H1 (cell line): Measurements from ENCODE around the gene FOXN3. TPM values are rescaled to one million over a fixed set of nuclear protein-coding genes. Genes with fewer than 3 reads are reported as not detected.

Experiments
- CTCF ChIA-PET: fragments of 300-600 bp; sonication (Branson Sonifier 250); formaldehyde crosslinking; loops from one replicate; lab custom pipeline; 2021; ENCODE audit not compliant: partially characterized antibody; lab: Charles Lee
- POLR2A ChIA-PET: fragments of 300-600 bp; sonication (Branson Sonifier 250); formaldehyde crosslinking; loops from one replicate; lab custom pipeline; 2021; ENCODE audit warnings: inconsistent platforms; ENCODE audit not compliant: partially characterized antibody; lab: Charles Lee
- DNase-seq, 2 experiments: peaks; one replicate each; pipeline versions ENCODE4 v3.0.0 to v3.0.0-alpha.2; 2010 to 2022; ENCODE audit warnings: low spot score in 2 of 2, low read depth in 1 of 2, mixed read lengths in 1 of 2
- FAIRE-seq: peaks from 2 replicates; lab custom pipeline; 2011; peaks lifted over from hg19 to GRCh38; lab: Jason Lieb, UNC
- H2AFZ ChIP-seq: 2 replicates; pipeline ENCODE4 v1.8.1; 2012; ENCODE audit warnings: low read length, inconsistent platforms
- H2AK5ac ChIP-seq: 2 replicates; pipeline ENCODE4 v1.6.1; 2013; ENCODE audit warnings: low read depth, low read length
- H2BK120ac ChIP-seq: replicated peaks from 2 replicates; pipeline ENCODE3; 2013; ENCODE audit warnings: low read depth, low read length, inconsistent platforms
- H2BK12ac ChIP-seq: 2 replicates; pipeline ENCODE4 v1.6.1; 2013; ENCODE audit warnings: low read depth, low read length
- H2BK15ac ChIP-seq: 2 replicates; pipeline ENCODE4 v1.6.1; 2013; ENCODE audit warnings: low read length
- H2BK20ac ChIP-seq: 2 replicates; pipeline ENCODE4 v1.6.1; 2013; ENCODE audit warnings: low read length
- H2BK5ac ChIP-seq: 2 replicates; pipeline ENCODE4 v1.6.1; 2013; ENCODE audit warnings: low read depth, low read length
- H3K14ac ChIP-seq: 2 replicates; pipeline ENCODE4 v1.6.1; 2013; ENCODE audit warnings: inconsistent platforms; ENCODE audit not compliant: insufficient read length
- H3K18ac ChIP-seq: 2 replicates; pipeline ENCODE4 v1.6.1; 2013; ENCODE audit warnings: low read length; ENCODE audit errors: extremely low read depth
- H3K23ac ChIP-seq: 2 replicates; pipeline ENCODE4 v1.6.1; 2013; ENCODE audit warnings: inconsistent platforms; ENCODE audit not compliant: insufficient read length
- H3K23me2 ChIP-seq: 2 replicates; pipeline ENCODE4 v1.6.1; 2013; ENCODE audit warnings: low read depth, low read length
- H3K27ac ChIP-seq: 2 replicates; pipeline ENCODE4 v1.6.1; 2011; ENCODE audit warnings: low read depth, low read length, inconsistent platforms
- H3K27me3 ChIP-seq, 4 experiments: replicated peaks in 1 of 4; 1 replicate in 1 of 4; 2 replicates in 3 of 4; pipeline versions ENCODE4 v1.6.1 to v1.8.1; 2011 to 2013; ENCODE audit warnings: low read length in 3 of 4, mild to moderate bottlenecking in 3 of 4, inconsistent platforms in 2 of 4, mixed read lengths in 2 of 4, moderate library complexity in 1 of 4; ENCODE audit not compliant: control insufficient read depth in 3 of 4, insufficient read depth in 3 of 4; ENCODE audit errors: extremely low read depth in 1 of 4
- H3K36me3 ChIP-seq, 4 experiments: 2 replicates each; pipeline versions ENCODE4 v1.6.1 to v1.8.1; 2011 to 2013; ENCODE audit warnings: mild to moderate bottlenecking in 4 of 4, low read length in 3 of 4, moderate library complexity in 2 of 4, control low read depth in 1 of 4, inconsistent platforms in 1 of 4; ENCODE audit not compliant: insufficient read depth in 4 of 4, control insufficient read depth in 2 of 4
- H3K4ac ChIP-seq: replicated peaks from 2 replicates; pipeline ENCODE3; 2013; ENCODE audit warnings: low read length, low read depth, mixed read lengths, inconsistent platforms; ENCODE audit not compliant: insufficient read length
- H3K4me1 ChIP-seq, 4 experiments: replicated peaks in 1 of 4; 1 replicate in 1 of 4; 2 replicates in 3 of 4; pipeline versions ENCODE4 v1.6.1 to v1.8.1; 2011 to 2013; ENCODE audit warnings: low read length in 3 of 4, inconsistent platforms in 2 of 4, mixed read lengths in 1 of 4; ENCODE audit not compliant: insufficient read depth in 4 of 4, control insufficient read depth in 3 of 4
- H3K4me2 ChIP-seq, 2 experiments: 2 replicates each; pipeline versions ENCODE4 v1.6.1 to v1.8.1; 2011 to 2013; ENCODE audit warnings: low read depth in 2 of 2, low read length in 2 of 2, control low read depth in 1 of 2, inconsistent platforms in 1 of 2, mild to moderate bottlenecking in 1 of 2; ENCODE audit not compliant: insufficient read depth in 1 of 2
- H3K4me3 ChIP-seq, 4 experiments: fragments of 200-600, 300-600 bp in 1 of 4; sonication (generic), shearing (Covaris generic), sonication (Bioruptor Twin) in 1 of 4; 2 replicates each; pipeline versions ENCODE4 v1.5.1 to v1.8.1; 2011 to 2016; ENCODE audit warnings: low read length in 4 of 4, low read depth in 3 of 4, control low read depth in 2 of 4, inconsistent platforms in 2 of 4, mild to moderate bottlenecking in 2 of 4, mixed read lengths in 1 of 4, moderate library complexity in 1 of 4; ENCODE audit not compliant: insufficient read depth in 2 of 4; ENCODE audit errors: extremely low read depth in 1 of 4
- H3K56ac ChIP-seq: replicated peaks from 2 replicates; pipeline ENCODE3; 2013; ENCODE audit warnings: low read depth, mild to moderate bottlenecking, mixed read lengths, low read length, inconsistent platforms; ENCODE audit not compliant: insufficient read length
- H3K79me1 ChIP-seq: 2 replicates; pipeline ENCODE4 v1.6.1; 2013; ENCODE audit warnings: low read depth, low read length, control low read depth
- H3K79me2 ChIP-seq, 2 experiments: 2 replicates each; pipeline versions ENCODE4 v1.6.1 to v1.8.1; 2012 to 2013; ENCODE audit warnings: low read length in 2 of 2, mild to moderate bottlenecking in 2 of 2, inconsistent platforms in 1 of 2; ENCODE audit not compliant: insufficient read depth in 2 of 2, control insufficient read depth in 1 of 2
- H3K9ac ChIP-seq, 4 experiments: replicated peaks in 1 of 4; 1 replicate in 1 of 4; 2 replicates in 3 of 4; pipeline versions ENCODE4 v1.6.1 to v1.8.1; 2011 to 2013; ENCODE audit warnings: low read depth in 3 of 4, low read length in 3 of 4, control low read depth in 2 of 4, mild to moderate bottlenecking in 2 of 4, moderate library complexity in 2 of 4, inconsistent platforms in 1 of 4; ENCODE audit errors: extremely low read depth in 1 of 4
- H3K9me3 ChIP-seq, 2 experiments: 2 replicates each; pipeline versions ENCODE4 v1.6.1 to v1.8.1; 2012 to 2013; ENCODE audit warnings: mild to moderate bottlenecking in 2 of 2, moderate library complexity in 2 of 2, control low read depth in 1 of 2, inconsistent platforms in 1 of 2, low read depth in 1 of 2, low read length in 1 of 2, mixed read lengths in 1 of 2; ENCODE audit not compliant: insufficient read depth in 2 of 2
- H4K20me1 ChIP-seq, 2 experiments: replicated peaks in 1 of 2; 2 replicates each; pipeline versions ENCODE3 to v1.8.1; 2011 to 2013; ENCODE audit warnings: inconsistent platforms in 2 of 2, low read length in 2 of 2, mild to moderate bottlenecking in 1 of 2; ENCODE audit not compliant: insufficient read depth in 2 of 2, control insufficient read depth in 1 of 2
- H4K5ac ChIP-seq: 2 replicates; pipeline ENCODE4 v1.6.1; 2013; ENCODE audit warnings: low read length, low read depth, mixed read lengths, inconsistent platforms; ENCODE audit not compliant: insufficient read length
- H4K8ac ChIP-seq: 2 replicates; pipeline ENCODE4 v1.8.0; 2013; ENCODE audit warnings: mild to moderate bottlenecking, moderate library complexity, low read length, inconsistent platforms; ENCODE audit not compliant: insufficient read depth; ENCODE audit errors: extremely low read depth
- H4K91ac ChIP-seq: replicated peaks from 2 replicates; pipeline ENCODE3; 2013; ENCODE audit warnings: low read length, mixed read lengths, inconsistent platforms; ENCODE audit not compliant: insufficient read length
- CBX8 ChIP-seq: fragments of 300-800, 300-1000 bp; sonication (generic); IDR thresholded peaks from 2 replicates; pipeline ENCODE4 v1.7.1; 2016; ENCODE audit warnings: low read depth, low read length, borderline replicate concordance
- HDAC2 ChIP-seq, 2 experiments: fragments of 300-600 bp in 1 of 2; sonication (generic) in 1 of 2; IDR thresholded peaks; 2 replicates each; pipeline ENCODE4 v1.6.1; 2011 to 2012; ENCODE audit warnings: low read depth in 2 of 2, low read length in 2 of 2, mild to moderate bottlenecking in 2 of 2, moderate library complexity in 2 of 2, borderline replicate concordance in 1 of 2, inconsistent platforms in 1 of 2
- JUND ChIP-seq: IDR thresholded peaks from 2 replicates; pipeline ENCODE4 v1.6.1; 2011; ENCODE audit warnings: mild to moderate bottlenecking, improper control_type of control experiment, low read length
- KDM1A ChIP-seq: fragments of 200-600, 300-600 bp; sonication (generic); IDR thresholded peaks from 2 replicates; pipeline ENCODE4 v1.7.1; 2016; ENCODE audit warnings: mild to moderate bottlenecking, low read length, borderline replicate concordance
- MAX ChIP-seq: IDR thresholded peaks from 2 replicates; pipeline ENCODE4 v1.6.1; 2012; ENCODE audit warnings: inconsistent platforms
- SIN3A ChIP-seq, 2 experiments: IDR thresholded peaks in 1 of 2; conservative IDR thresholded peaks in 1 of 2; 2 replicates each; pipeline ENCODE4 v1.6.1; 2011 to 2012; ENCODE audit warnings: low read length in 2 of 2, improper control_type of control experiment in 1 of 2, low read depth in 1 of 2, mild to moderate bottlenecking in 1 of 2
- SP4 ChIP-seq: IDR thresholded peaks from 2 replicates; pipeline ENCODE4 v1.6.1; 2012; ENCODE audit warnings: low read length, inconsistent platforms
- SUZ12 ChIP-seq: fragments of 200-600 bp; sonication (generic); IDR thresholded peaks from 2 replicates; pipeline ENCODE4 v1.6.1; 2012; ENCODE audit warnings: mild to moderate bottlenecking, inconsistent platforms, low read length, moderate library complexity, mixed read lengths
- YY1 ChIP-seq: IDR thresholded peaks from 2 replicates; pipeline ENCODE4 v1.6.1; 2011; ENCODE audit warnings: low read depth, mild to moderate bottlenecking, low read length
- ZNF274 ChIP-seq: IDR thresholded peaks from 2 replicates; pipeline ENCODE4 v1.7.0; 2012; ENCODE audit warnings: low read length, borderline replicate concordance; ENCODE audit errors: extremely low read depth
- WGBS, 2 experiments: shearing (Covaris generic) in 1 of 2; methylation state at CpG; one replicate each; pipeline versions ENCODE4 v1.1.6 to v1.1.7; 2013 to 2015; ENCODE audit warnings: low lambda C conversion rate in 2 of 2, mixed read lengths in 2 of 2, inconsistent platforms in 1 of 2, low coverage in 1 of 2, missing lambda C conversion rate in 1 of 2; ENCODE audit not compliant: insufficient replicate concordance in 2 of 2, insufficient coverage in 1 of 2, insufficient read length in 1 of 2; ENCODE audit errors: extremely low coverage in 1 of 2, missing lambda C conversion rate in 1 of 2; 5-methylcytosine and 5-hydroxymethylcytosine counted together
- polyA plus RNA-seq, 7 experiments: library from polyadenylated mRNA; depleted of rRNA in 3 of 7; stranded (reverse) in 5 of 7; unstranded in 2 of 7; fragments of >200 nt in 5 of 7; fragments of 200-250 nt in 2 of 7; gene quantifications; 1 replicate in 5 of 7; 2 replicates in 1 of 7; 4 replicates in 1 of 7; pipeline versions ENCODE4 v1.2.1 to v1.2.3, GENCODE V29; 2011 to 2013; ENCODE audit warnings: missing spikeins in 2 of 7, mixed read lengths in 2 of 7
- total RNA-seq: library from RNA; stranded (reverse); fragmentation: NEBNext Ultra II Directional; extraction: Animal tissue kit (Norgen Biotek cat#: 25700); gene quantifications from 2 replicates; pipeline ENCODE4 v1.2.1, GENCODE V29; 2021

Gene FOXN3
- total and polyA plus RNA-seq, 2 of the 8 experiments (the other 6 are each of a cell fraction or from before 2014, with no cell fraction given): 52.6 to 178 TPM

DNA sequence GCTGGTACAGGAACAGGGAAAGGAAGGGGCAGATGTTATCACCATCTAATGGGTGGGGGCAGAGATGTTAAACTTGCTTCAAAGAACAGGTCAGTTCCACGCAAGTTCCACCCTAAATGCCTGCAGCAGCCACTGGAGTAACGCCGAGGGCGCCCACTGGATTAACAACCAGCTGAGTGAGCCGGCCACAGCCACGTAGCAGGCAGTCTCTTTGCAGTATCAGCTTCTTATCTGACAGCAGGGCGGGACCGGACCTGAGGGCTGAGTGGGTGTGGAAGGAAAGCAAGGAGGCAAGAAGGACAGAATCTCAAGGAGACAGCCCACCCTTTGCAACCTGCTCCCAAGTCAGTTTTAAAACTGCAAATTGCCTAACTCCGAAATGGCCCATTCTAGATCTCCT is 38.4 kb upstream of the FOXN3 start:
- Histone ChIP-seq H3K79me1 (no peaks in the 10 kb centered on the region), H2BK20ac (no peak overlapping the region), H3K18ac (no peak overlapping the region; the same call in 1 of the 2 replicates), H4K91ac (no peak overlapping the region), H4K5ac (no peak overlapping the region), H3K27ac (no peak overlapping the region), H3K23me2 (no peaks in the 10 kb centered on the region), H2BK15ac (no peak overlapping the region), H2AFZ (no peak overlapping the region), H2BK5ac (peak overlapping the region; percentile 56; the same call in 1 of the 2 replicates), H3K27me3 (no peaks in the 10 kb centered on the region; a peak in 1 of 7 replicates), H2BK120ac (no peak overlapping the region), H4K8ac (no peak overlapping the region), H3K9ac (no peak overlapping the region), H3K4ac (no peak overlapping the region), H3K4me1 (peaks cover 2 to 25% (median 14%) of the 10 kb centered on the region in 4 experiments; a peak in 6 of 7 replicates), H3K4me2 (no peak overlapping the region), H3K56ac (no peak overlapping the region), H2BK12ac (0 out of 2 replicates have a peak overlapping the region, but pooled peaks have one; percentile 29), H3K9me3 (no peaks in the 10 kb centered on the region), H3K36me3 (no peaks in the 10 kb centered on the region), H3K14ac (no peak overlapping the region), H2AK5ac (no peak overlapping the region), H4K20me1 (no peaks in the 10 kb centered on the region), H3K23ac (no peak overlapping the region), H3K4me3 (no peak overlapping the region), H3K79me2 (peaks cover 0 to 18% of the 10 kb centered on the region in 2 experiments; a peak in 2 of 4 replicates)
- DNase-seq (no peak), FAIRE-seq (no peak)
- 86% methylated on average over 9 of the region's 9 CpGs; no CpG with 5 or more reads in 1 of the 2 experiments for WGBS, 2 experiments
- ChIA-PET CTCF (interaction anchor here (1.1 to 3.8 kb wide), 3 partner anchors 10 to 21 kb away, joined by 4 to 18 read pairs (median 8); no protein-coding TSS in a partner anchor), POLR2A (interaction anchor here (0.6 kb wide), 1 partner anchor 18 kb away, joined by 3 read pairs; no protein-coding TSS in a partner anchor)
- no peak for TF ChIP-seq KDM1A
- TF ChIP-seq SP4: no peak
- no peak for TF ChIP-seq SUZ12
- TF ChIP-seq CBX8: no peak
- no peak for TF ChIP-seq SIN3A (conservative IDR thresholded peaks at IDR 0.05 in 1 of 2, IDR thresholded peaks at IDR 0.05 in 1 of 2; ENCODE audit: low read depth in 1 of 2, low read length in 2 of 2)
- TF ChIP-seq ZNF274: no peak
- TF ChIP-seq HDAC2 (IDR thresholded peaks at IDR 0.05; ENCODE audit: borderline replicate concordance in 1 of 2, low read depth in 2 of 2, low read length in 2 of 2): no peak
- no peak for TF ChIP-seq YY1
- TF ChIP-seq JUND: no peak
- no peak for TF ChIP-seq MAX
